K562 (cell line): Measurements from ENCODE around the gene MACF1. TPM values are rescaled to one million over a fixed set of nuclear protein-coding genes. Genes with fewer than 3 reads are reported as not detected.

Experiments used
- ATAC-seq: fragments of 200-7000 bp; cut with Tn5 transposase; 3 replicates; pipeline ENCODE4 v1.9.1; 2020; ENCODE audit warnings: moderate library complexity
- BruUV-seq: library from RNA; stranded (reverse); fragments of 400-500 nt; replicated peaks from 2 replicates; lab custom pipeline; 2021; lab: Mats Ljungman, UMichigan
- CTCF ChIA-PET: fragments of 300-600 bp; formaldehyde crosslinking; extraction: SDS; loops from one replicate; lab custom pipeline; 2021; ENCODE audit warnings: low intra/inter-chr PET ratio; lab: Yijun Ruan, JAX
- POLR2A ChIA-PET: fragments of 300-600, 350-650 bp; sonication (Branson Sonifier 250); formaldehyde crosslinking; extraction: SDS; loops from one replicate; lab custom pipeline; 2021; ENCODE audit warnings: antibody characterized with exemption, inconsistent platforms; lab: Yijun Ruan, JAX
- DNase-seq, 4 experiments: peaks; one replicate each; pipeline versions ENCODE4 v3.0.0 to v3.0.0-alpha.2; 2011 to 2018; ENCODE audit warnings: low spot score in 3 of 4, mixed read lengths in 3 of 4; ENCODE audit errors: extremely low read depth in 1 of 4
- FAIRE-seq: peaks from 2 replicates; lab custom pipeline; 2011; peaks lifted over from hg19 to GRCh38; lab: Jason Lieb, UNC
- H2AFZ ChIP-seq: 2 replicates; pipeline ENCODE4 v1.6.0; 2011; ENCODE audit warnings: low read depth, low read length, control low read depth, inconsistent platforms
- H3K27ac ChIP-seq: fragments of 200-600 bp; 3 replicates; pipeline ENCODE4 v1.8.0; 2011; ENCODE audit warnings: low read depth, mild to moderate bottlenecking, control low read depth, inconsistent platforms, low read length, moderate library complexity, mixed read lengths; ENCODE audit errors: extremely low read depth
- H3K27me3 ChIP-seq, 2 experiments: fragments of 300-600 bp in 1 of 2; 2 replicates in 1 of 2; 3 replicates in 1 of 2; pipeline versions ENCODE4 v1.6.0 to v1.8.0; 2011; ENCODE audit warnings: inconsistent platforms in 2 of 2, low read length in 2 of 2, mild to moderate bottlenecking in 1 of 2, mixed read lengths in 1 of 2, moderate library complexity in 1 of 2; ENCODE audit not compliant: control insufficient read depth in 2 of 2, insufficient read depth in 2 of 2
- H3K36me3 ChIP-seq: fragments of 300-600 bp; 3 replicates; pipeline ENCODE4 v1.8.0; 2011; ENCODE audit warnings: mild to moderate bottlenecking, low read length, inconsistent platforms; ENCODE audit not compliant: control insufficient read depth, insufficient read depth
- H3K4me1 ChIP-seq, 2 experiments: fragments of 200-600 bp in 1 of 2; replicated peaks in 1 of 2; 2 replicates in 1 of 2; 3 replicates in 1 of 2; pipeline versions ENCODE4 v1.5.1 to v1.8.0; 2011; ENCODE audit warnings: inconsistent platforms in 2 of 2, low read length in 2 of 2, mild to moderate bottlenecking in 1 of 2, mixed read lengths in 1 of 2, moderate library complexity in 1 of 2; ENCODE audit not compliant: control insufficient read depth in 2 of 2, insufficient read depth in 2 of 2
- H3K4me2 ChIP-seq: 2 replicates; pipeline ENCODE4 v1.6.1; 2011; ENCODE audit warnings: low read length, control low read depth, inconsistent platforms, mixed read lengths; ENCODE audit not compliant: insufficient read depth
- H3K4me3 ChIP-seq: fragments of 200-600 bp; sonication (generic), shearing (Covaris generic); 2 replicates; pipeline ENCODE4 v1.5.1; 2016; ENCODE audit warnings: control low read depth, inconsistent platforms
- H3K79me2 ChIP-seq: fragments of 200-600 bp; 3 replicates; pipeline ENCODE4 v1.8.0; 2011; ENCODE audit warnings: low read length, inconsistent platforms; ENCODE audit not compliant: control insufficient read depth, insufficient read depth
- H3K9ac ChIP-seq, 2 experiments: 2 replicates each; pipeline versions ENCODE4 v1.6.0 to v1.6.1; 2011; ENCODE audit warnings: low read depth in 2 of 2, low read length in 2 of 2, control low read depth in 1 of 2, inconsistent platforms in 1 of 2, mild to moderate bottlenecking in 1 of 2, mixed read lengths in 1 of 2; ENCODE audit not compliant: insufficient read depth in 1 of 2
- H3K9me1 ChIP-seq: one replicate; pipeline ENCODE4 v1.6.0; 2011; ENCODE audit warnings: inconsistent platforms, mild to moderate bottlenecking, low read length, moderate library complexity; ENCODE audit not compliant: control insufficient read depth, insufficient read depth
- H3K9me3 ChIP-seq: replicated peaks from 2 replicates; pipeline ENCODE4 v1.5.1; 2011; ENCODE audit warnings: low read depth, low read length, inconsistent platforms; ENCODE audit not compliant: control insufficient read depth, insufficient read depth
- H4K20me1 ChIP-seq: replicated peaks from 2 replicates; pipeline ENCODE4 v1.6.1; 2011; ENCODE audit warnings: low read length, inconsistent platforms, mixed read lengths; ENCODE audit not compliant: control insufficient read depth, insufficient read depth
- PCBP1 ChIP-seq: fragments of 200-400 bp; formaldehyde crosslinking; IDR thresholded peaks from 2 replicates; pipeline ENCODE4 v1.6.1; 2018; ENCODE audit warnings: mild to moderate bottlenecking, low read depth, low read length; ENCODE audit not compliant: poor library complexity, severe bottlenecking
- RBM34 ChIP-seq: fragments of 200-400 bp; formaldehyde crosslinking; IDR thresholded peaks from 2 replicates; pipeline ENCODE4 v1.6.1; 2018; ENCODE audit warnings: low read length, borderline replicate concordance; ENCODE audit not compliant: insufficient read depth
- SFPQ ChIP-seq: fragments of 200-400 bp; formaldehyde crosslinking; IDR thresholded peaks from 2 replicates; pipeline ENCODE4 v1.6.1; 2017; ENCODE audit warnings: mild to moderate bottlenecking, low read depth, low read length, moderate library complexity
- TEAD4 ChIP-seq, 2 experiments: sonication (generic) in 1 of 2; formaldehyde crosslinking in 1 of 2; IDR thresholded peaks; 2 replicates each; pipeline versions ENCODE4 v1.6.1 to v1.8.0; 2012 to 2022; ENCODE audit warnings: borderline replicate concordance in 1 of 2, inconsistent platforms in 1 of 2, low read length in 1 of 2, mild to moderate bottlenecking in 1 of 2, missing genetic modification reagents in 1 of 2
- WGBS: fragments of 100-300 bp; shearing (Covaris generic); methylation state at CpG from one replicate; pipeline ENCODE4 v1.1.6; 2016; ENCODE audit warnings: low coverage, mixed read lengths; ENCODE audit not compliant: insufficient coverage; ENCODE audit errors: missing lambda C conversion rate; 5-methylcytosine and 5-hydroxymethylcytosine counted together
- in situ Hi-C: fragments of 300-500 bp; cut with MboI; formaldehyde crosslinking; loops from 4 replicates; pipeline ENCODE4 v1.15.0; 2018; ENCODE audit warnings: inconsistent platforms, mixed read lengths
- intact Hi-C: fragments of 100-400 bp; cut with micrococcal nuclease; formaldehyde crosslinking; loops from 2 replicates; pipeline ENCODE4 v1.14.2; 2022
- polyA plus RNA-seq, 8 experiments: library from polyadenylated mRNA; depleted of rRNA in 4 of 8; stranded (reverse) in 5 of 8; unstranded in 3 of 8; fragments of >200 nt; fragmentation: Nextera tagmentation in 2 of 8; fragmentation: Illumina TruSeq in 1 of 8; extraction: Ambion mirVana in 2 of 8; extraction: Trizol in 1 of 8; gene quantifications; 2 replicates each; pipeline versions ENCODE4 v1.2.1 to v1.2.3, GENCODE V29; 2011 to 2014; ENCODE audit warnings: inconsistent platforms in 1 of 8, missing spikeins in 1 of 8
- total RNA-seq, 7 experiments: library from RNA; depleted of rRNA in 6 of 7; stranded (reverse); fragments of >200 nt in 6 of 7; fragmentation: Illumina TruSeq in 2 of 7; extraction: Trizol in 2 of 7; gene quantifications; 2 replicates each; pipeline versions ENCODE4 v1.2.1 to v1.2.3, GENCODE V29; 2011 to 2021; ENCODE audit warnings: low replicate concordance in 1 of 7
- TF ChIP-seq, protein P1 (sequence below): fragments of 250-450 bp; sonication (Bioruptor Pico); IDR thresholded peaks from 2 replicates; pipeline ENCODE4 v1.8.0; 2022; ENCODE audit warnings: inconsistent platforms, mild to moderate bottlenecking, moderate library complexity, borderline replicate concordance

The MACF1 gene
- total and polyA plus RNA-seq, 9 of the 15 experiments (the other 6 are each of a cell fraction or from before 2014, with no cell fraction given): 13.2 to 232 (median 112) TPM

DNA sequence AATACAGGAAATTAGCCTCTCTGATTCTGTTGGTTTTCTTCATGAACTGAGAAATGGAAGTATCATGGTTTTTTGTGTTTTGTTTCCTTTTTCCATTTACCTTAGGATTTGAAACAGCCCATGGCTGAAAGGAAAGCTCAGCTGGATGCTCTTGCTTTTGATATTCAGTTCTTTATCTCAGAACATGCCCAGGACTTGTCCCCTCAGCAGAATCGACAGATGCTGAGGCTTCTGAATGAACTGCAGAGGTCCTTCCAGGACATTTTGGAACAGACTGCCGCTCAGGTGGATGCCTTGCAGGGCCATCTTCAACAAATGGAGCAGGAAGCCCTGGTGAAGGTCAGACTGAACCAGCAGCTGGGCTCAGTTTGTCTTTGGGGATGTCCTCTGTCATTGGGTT is 142.4 kb downstream of the MACF1 start (continued):
- TF ChIP-seq SFPQ: no peak
- TF ChIP-seq RBM34: no peak
- no peak for TF ChIP-seq PCBP1

- Histone ChIP-seq H3K4me1 (no peaks in the 10 kb centered on the region), H3K27me3 (no peaks in the 10 kb centered on the region), H3K9ac (no peak overlapping the region), H3K9me1 (no peaks in the 10 kb centered on the region), H3K27ac (no peak overlapping the region), H3K4me3 (no peak overlapping the region), H2AFZ (no peak overlapping the region), H3K79me2 (no peaks in the 10 kb centered on the region), H4K20me1 (no peaks in the 10 kb centered on the region), H3K36me3 (peaks cover 76% of the 10 kb centered on the region), H3K4me2 (no peak overlapping the region), H3K9me3 (no peaks in the 10 kb centered on the region)
- intact Hi-C loops: no loop called here
- ChIA-PET POLR2A (interaction anchor here (0.7 kb wide), 1 partner anchor 1351 kb away, joined by 3 read pairs; no protein-coding TSS in a partner anchor), CTCF (no interaction called here)
- no peak for FAIRE-seq
- in situ Hi-C loops: no loop called here
- DNase-seq: no peak
- 96% methylated on average over 1 of the region's 1 CpG for WGBS
- no TSS peak for BruUV-seq
- TF ChIP-seq, protein P1, sequence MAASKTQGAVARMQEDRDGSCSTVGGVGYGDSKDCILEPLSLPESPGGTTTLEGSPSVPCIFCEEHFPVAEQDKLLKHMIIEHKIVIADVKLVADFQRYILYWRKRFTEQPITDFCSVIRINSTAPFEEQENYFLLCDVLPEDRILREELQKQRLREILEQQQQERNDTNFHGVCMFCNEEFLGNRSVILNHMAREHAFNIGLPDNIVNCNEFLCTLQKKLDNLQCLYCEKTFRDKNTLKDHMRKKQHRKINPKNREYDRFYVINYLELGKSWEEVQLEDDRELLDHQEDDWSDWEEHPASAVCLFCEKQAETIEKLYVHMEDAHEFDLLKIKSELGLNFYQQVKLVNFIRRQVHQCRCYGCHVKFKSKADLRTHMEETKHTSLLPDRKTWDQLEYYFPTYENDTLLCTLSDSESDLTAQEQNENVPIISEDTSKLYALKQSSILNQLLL (CRISPR knock-in tag): no peak
- TF ChIP-seq TEAD4 (IDR thresholded peaks at IDR 0.05; ENCODE audit: low read length) (no peak), TEAD4 (CRISPR knock-in tag; IDR thresholded peaks at IDR 0.05; ENCODE audit: borderline replicate concordance) (0 out of 2 replicates have a peak, but pooled peaks have one; percentile 33)
- ATAC-seq: no peak
Measured at GRCh38 chr1:39348278-39348677, 143.8 kb downstream of the MACF1 start.
